CD4-positive, alpha-beta T cell treated with Interleukin-4 for 1 hour (primary cell): Measurements from ENCODE around the gene SNED1.

Experiments
- DNase-seq, 2 donors: peaks; one replicate each; pipeline ENCODE4 v3.0.0-alpha.2; 2020 to 2022

Gene SNED1

GRCh38 chr2:241049739-241050623, 51.6 kb downstream of the SNED1 start:
- DNase-seq, result no peak

DNA sequence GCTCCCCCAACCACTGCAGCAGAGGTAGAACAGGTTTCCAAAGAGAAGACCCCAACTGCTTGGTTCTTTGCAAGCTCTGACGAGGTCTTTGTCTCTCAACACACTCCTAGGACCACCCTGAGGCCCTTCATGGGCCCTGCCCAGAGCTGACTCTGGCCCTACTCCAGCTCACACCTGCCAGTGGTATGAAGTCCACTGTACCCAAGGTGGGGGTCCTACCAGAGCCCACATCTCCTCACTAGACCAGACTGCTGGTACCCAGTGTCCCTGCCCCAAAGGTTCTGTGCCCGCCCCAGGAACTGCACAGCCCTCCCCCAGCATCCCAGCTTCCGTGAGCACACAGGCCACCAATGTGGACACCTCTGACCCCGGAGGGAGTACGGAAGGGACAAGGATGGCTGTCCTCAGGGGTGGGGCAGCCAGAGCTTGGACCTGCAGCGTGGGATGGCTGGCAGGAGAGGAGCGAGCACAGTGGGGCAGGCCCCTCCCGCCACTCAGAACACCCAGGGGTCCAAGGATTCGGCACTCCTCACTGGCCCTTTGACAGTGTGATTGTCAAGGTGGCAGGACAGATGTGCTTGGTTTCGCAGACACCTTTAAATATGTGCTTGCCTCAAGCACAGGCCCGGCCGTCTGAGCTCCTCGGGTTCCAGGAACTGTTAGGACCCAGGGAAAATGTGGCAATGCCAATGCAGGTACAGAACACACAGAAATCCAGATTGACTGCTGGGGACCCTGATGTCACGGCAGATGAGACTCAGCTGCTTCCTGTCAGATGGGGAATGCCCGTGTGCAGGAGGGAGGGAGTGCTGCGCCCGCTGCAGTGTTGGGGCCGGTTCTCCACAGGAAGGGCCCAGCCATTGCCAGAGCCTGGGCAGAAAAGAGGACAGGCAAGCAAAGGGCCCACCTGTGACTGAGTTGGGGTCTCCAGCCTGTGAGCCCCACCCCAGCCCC, 52.5 kb downstream of the SNED1 start:
- DNase-seq, result no peak

GRCh38 chr2:241051578-241052487, 53.4 kb downstream of the SNED1 start:
- no peak for DNase-seq

GRCh38 chr2:241052677-241053360, 54.4 kb downstream of the SNED1 start:
- no peak for DNase-seq

- DNase-seq, result no peak
Measured at GRCh38 chr2:241053576-241054251, 55.3 kb downstream of the SNED1 start.

GRCh38 chr2:241061275-241061674, 62.9 kb downstream of the SNED1 start:
- no peak for DNase-seq

DNA sequence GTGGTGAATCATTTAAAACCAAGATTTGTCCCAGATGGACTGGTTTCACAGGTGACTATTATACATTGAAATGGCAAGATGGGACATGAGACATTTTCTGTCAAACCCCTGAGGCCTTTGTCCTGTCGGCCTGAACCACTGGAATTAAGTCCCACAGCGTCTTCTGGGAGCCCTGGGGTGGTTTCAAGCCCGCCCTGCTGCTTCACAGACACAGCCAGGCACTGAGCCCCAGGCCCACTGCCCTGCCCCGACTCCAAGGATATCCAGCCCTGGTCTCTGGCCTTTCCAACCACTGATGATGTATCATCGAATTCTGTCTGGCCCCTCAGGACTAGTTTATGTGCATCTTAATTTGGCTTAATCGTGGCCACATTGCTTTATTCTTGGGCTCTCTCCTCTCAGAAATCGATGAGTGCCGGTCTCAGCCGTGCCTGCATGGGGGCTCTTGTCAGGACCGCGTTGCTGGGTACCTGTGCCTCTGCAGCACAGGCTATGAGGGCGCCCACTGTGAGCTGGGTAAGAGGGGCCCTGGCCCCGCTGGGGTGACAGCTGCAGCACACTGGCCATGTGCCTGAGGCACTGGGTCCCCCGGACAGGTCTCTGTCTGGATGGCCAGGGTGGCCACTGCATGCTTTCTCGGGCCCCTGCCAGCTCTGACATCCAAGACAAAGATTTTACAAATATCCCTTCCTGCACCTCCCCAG, 64.1 kb downstream of the SNED1 start:
- DNase-seq, result no peak

DNA sequence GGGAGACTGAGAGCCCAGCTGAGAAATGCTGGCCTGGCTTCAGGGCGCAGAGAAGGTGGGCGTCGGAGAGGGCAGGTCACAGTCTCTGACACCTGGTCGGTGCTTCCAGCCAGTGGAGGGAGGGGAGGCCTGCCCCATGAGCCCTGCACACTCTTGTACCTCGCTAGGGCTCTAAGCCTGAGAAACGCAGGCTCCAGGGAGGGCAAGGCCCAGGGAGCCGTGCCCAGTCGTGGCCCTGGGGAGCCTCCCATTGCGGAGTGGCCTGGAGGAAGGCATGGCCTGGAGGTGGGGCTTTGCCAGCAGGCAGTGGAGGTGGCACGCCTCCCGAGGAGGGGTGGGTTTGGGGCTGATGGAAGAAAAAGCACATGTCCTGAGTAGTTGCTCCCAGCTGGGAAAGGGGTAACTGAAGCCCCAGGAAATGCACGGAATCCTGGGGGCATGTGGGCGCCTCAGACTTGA, 64.7 kb downstream of the SNED1 start:
- DNase-seq, result no peak

DNA sequence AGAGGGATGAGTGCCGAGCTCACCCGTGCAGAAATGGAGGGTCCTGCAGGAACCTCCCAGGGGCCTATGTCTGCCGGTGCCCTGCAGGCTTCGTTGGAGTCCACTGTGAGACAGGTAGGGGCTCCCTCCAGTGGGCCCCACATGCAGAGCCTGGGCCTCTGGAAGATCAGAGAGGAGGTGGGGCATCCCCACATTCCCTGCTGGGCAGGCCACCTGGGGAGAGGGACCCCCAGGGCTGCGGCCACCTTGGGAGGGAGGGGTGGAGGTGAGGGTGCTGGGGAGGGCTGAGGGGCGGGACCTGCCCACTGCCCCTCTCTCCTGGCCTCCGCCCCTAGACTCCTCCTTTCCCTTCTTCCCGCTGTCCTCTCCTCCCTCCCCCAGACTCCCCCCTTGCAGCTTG, 65.2 kb downstream of the SNED1 start:
- no peak for DNase-seq

DNA sequence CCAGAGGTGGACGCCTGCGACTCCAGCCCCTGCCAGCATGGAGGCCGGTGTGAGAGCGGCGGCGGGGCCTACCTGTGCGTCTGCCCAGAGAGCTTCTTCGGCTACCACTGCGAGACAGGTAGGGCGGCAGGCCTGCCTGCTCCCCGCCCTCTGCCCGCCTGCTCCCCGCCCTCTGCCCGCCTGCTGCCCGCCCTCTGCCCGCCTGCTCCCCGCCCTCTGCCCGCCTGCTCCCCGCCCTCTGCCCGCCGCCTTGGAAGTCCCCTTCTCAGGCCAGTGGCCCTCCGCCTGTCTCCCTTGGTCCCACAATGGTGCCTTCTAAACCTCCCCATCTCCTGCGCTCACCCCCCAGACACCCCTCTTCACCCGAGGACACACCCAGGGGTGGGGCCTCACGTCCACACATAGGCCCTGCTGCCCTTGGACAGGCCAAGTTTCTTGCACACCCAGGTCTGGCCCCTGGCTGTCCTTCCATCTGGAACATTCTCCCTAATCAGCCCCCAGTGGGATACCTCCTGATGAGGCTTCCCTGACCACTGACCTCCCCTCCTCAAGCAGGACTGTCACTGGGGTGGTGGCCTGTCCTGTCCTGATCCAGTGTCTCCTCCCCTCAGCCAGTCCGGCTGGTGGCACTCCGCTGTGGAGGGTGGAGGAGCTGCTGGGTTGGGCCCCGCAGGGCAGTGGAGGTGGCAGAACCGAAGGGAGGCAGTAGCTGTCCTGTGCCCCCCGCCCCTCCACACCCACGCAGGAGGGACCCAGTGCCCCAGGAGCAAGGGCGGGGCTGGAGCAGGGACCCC, 65.8 kb downstream of the SNED1 start:
- peak; percentile 60 to 64 for DNase-seq

GRCh38 chr2:241064802-241065354, 66.5 kb downstream of the SNED1 start:
- DNase-seq, result no peak

GRCh38 chr2:241065355-241065803, 67.0 kb downstream of the SNED1 start:
- no peak for DNase-seq

DNA sequence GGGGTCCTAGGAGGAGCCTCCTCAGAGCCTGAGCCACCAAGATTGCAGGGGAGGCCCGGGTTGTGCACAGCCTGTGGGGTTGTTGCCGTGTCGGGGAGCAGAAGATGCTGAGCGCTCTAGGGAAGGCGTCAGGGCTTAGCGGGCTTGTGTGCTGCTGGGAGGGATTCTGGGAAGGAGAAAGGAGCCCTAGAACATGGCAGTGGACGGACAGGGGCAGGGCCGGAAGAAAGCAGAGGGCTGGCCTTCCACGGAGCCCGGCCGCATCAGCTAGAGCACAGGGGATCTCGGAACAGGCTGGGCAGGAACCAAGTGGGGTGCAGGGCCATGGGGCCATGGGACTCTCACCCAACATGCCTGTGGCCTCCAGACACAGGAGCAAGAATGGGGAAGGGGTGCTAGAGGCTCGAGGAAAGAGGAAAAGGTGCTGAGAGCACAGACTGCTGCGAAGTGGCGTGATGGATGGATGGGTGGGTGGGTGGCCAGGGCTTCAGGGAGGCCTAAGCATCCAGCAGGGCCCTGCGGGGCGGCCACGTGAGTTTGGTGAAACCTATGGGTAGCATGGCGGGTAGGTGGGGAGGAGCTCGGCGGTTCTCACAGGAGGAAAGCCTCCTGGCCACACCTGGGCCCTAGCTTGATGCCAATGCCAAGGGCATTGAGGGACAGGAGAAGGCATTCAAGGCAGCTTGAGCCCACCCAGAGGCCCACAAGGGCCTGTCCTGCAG, 67.9 kb downstream of the SNED1 start:
- DNase-seq, result no peak

- DNase-seq, result no peak
Measured at GRCh38 chr2:241066893-241067341, 68.5 kb downstream of the SNED1 start.

DNA sequence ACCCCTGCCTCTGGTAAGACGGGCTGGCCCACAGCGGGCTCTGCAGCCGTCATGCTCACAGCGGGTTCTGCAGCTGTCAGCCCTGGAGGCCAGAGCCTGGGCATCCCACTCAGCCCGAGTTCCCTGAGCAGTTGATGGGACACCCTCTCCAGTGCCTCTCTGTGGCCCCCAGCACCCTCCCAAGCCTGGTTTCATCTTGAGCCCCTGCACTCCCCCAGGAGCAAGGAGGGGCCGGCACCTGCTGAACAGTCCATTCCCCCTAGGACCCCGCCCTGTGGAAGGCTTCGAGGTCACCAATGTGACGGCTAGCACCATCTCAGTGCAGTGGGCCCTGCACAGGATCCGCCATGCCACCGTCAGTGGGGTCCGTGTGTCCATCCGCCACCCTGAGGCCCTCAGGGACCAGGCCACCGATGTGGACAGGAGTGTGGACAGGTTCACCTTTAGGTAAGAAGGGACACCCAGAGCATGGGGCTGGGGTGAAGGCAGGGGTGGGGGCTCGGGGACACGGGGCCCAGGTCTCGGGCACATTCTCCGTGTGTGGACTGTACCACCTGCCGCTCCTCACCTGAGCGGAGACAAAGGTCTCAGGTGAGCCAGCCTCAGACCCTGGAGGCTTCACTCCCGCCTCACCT, 69.2 kb downstream of the SNED1 start:
- DNase-seq, result no peak

GRCh38 chr2:241068136-241068941, 69.9 kb downstream of the SNED1 start:
- no peak for DNase-seq
